CD4-positive, alpha-beta memory T cell (primary cell): Measurements from ENCODE around the gene VN1R4. TPM values are rescaled to one million over a fixed set of nuclear protein-coding genes. Genes with fewer than 3 reads are reported as not detected.
A peak's percentile ranks its signal among the peaks of the same experiment; 100 is the strongest.
"Not testable (repeated sequence)": the region's sequence is repeated elsewhere in the genome, so short reads cannot be mapped to it uniquely, and the experiment has no call there.

Experiments used
- CTCF ChIA-PET: fragments of 350-600 bp; sonication (Branson Sonifier 250); formaldehyde crosslinking; loops from one replicate; lab custom pipeline; 2021; ENCODE audit warnings: inconsistent platforms; ENCODE audit not compliant: partially characterized antibody; lab: Charles Lee
- POLR2A ChIA-PET: fragments of 350-600 bp; sonication (Branson Sonifier 250); formaldehyde crosslinking; loops from one replicate; lab custom pipeline; 2021; ENCODE audit not compliant: partially characterized antibody; lab: Charles Lee
- DNase-seq, 5 donors: peaks; one replicate each; pipeline versions ENCODE4 v3.0.0 to v3.0.0-alpha.2; 2020 to 2022; ENCODE audit warnings: mixed read lengths in 1 of 5
- H3K27ac ChIP-seq: one replicate; pipeline ENCODE4 v1.7.0; 2013; ENCODE audit warnings: low read depth, low read length
- H3K27me3 ChIP-seq: 2 replicates; pipeline ENCODE4 v1.7.0; 2013; ENCODE audit warnings: mild to moderate bottlenecking, low read length, moderate library complexity; ENCODE audit not compliant: insufficient read depth
- H3K36me3 ChIP-seq: 2 replicates; pipeline ENCODE4 v1.7.0; 2013; ENCODE audit warnings: mild to moderate bottlenecking, low read length, moderate library complexity; ENCODE audit not compliant: insufficient read depth
- H3K4me1 ChIP-seq: 2 replicates; pipeline ENCODE4 v1.7.0; 2013; ENCODE audit warnings: mild to moderate bottlenecking, low read length, moderate library complexity; ENCODE audit not compliant: insufficient read depth
- H3K4me3 ChIP-seq, 2 donors: one replicate each; pipeline ENCODE4 v1.7.0; 2013; ENCODE audit warnings: low read length in 2 of 2, mild to moderate bottlenecking in 1 of 2
- H3K9me3 ChIP-seq, 2 donors: one replicate each; pipeline ENCODE4 v1.7.0; 2013; ENCODE audit warnings: low read length in 2 of 2, control low read depth in 1 of 2; ENCODE audit not compliant: control insufficient read depth in 1 of 2
- H3K27ac Mint-ChIP-seq, 7 donors: one replicate each; pipeline ENCODE4 v1.8.0; 2020 to 2021; ENCODE audit warnings: mixed read lengths in 7 of 7, mild to moderate bottlenecking in 6 of 7, inconsistent platforms in 3 of 7, moderate library complexity in 3 of 7
- H3K27me3 Mint-ChIP-seq, 2 donors: one replicate each; pipeline ENCODE4 v1.8.0; 2020 to 2021; ENCODE audit warnings: mixed read lengths in 2 of 2
- H3K36me3 Mint-ChIP-seq, 2 donors: one replicate each; pipeline ENCODE4 v1.8.0; 2020 to 2021; ENCODE audit warnings: mixed read lengths in 2 of 2, inconsistent platforms in 1 of 2, mild to moderate bottlenecking in 1 of 2
- H3K4me1 Mint-ChIP-seq, 4 donors: one replicate each; pipeline ENCODE4 v1.8.0; 2020 to 2021; ENCODE audit warnings: mixed read lengths in 4 of 4, mild to moderate bottlenecking in 1 of 4
- H3K4me3 Mint-ChIP-seq, 8 donors: one replicate each; pipeline ENCODE4 v1.8.0; 2020 to 2021; ENCODE audit warnings: mixed read lengths in 8 of 8, mild to moderate bottlenecking in 7 of 8, moderate library complexity in 6 of 8, inconsistent platforms in 3 of 8
- H3K9me3 Mint-ChIP-seq, 8 donors: one replicate each; pipeline ENCODE4 v1.8.0; 2020 to 2021; ENCODE audit warnings: mixed read lengths in 8 of 8, mild to moderate bottlenecking in 5 of 8, inconsistent platforms in 3 of 8, moderate library complexity in 1 of 8
- intact Hi-C: fragments of 100-400 bp; cut with micrococcal nuclease; formaldehyde crosslinking; loops from one replicate; pipeline ENCODE4 v1.15.1; 2023
- polyA plus RNA-seq, 2 donors: library from polyadenylated mRNA; unstranded; fragments of 300-500 nt; fragmentation: Illumina TruSeq; gene quantifications; one replicate each; pipeline ENCODE4 v1.2.3, GENCODE V29; 2021
- total RNA-seq, 2 experiments: library from RNA; stranded (reverse); gene quantifications; one replicate each; pipeline ENCODE4 v1.2.3, GENCODE V29; 2021

The VN1R4 gene
- total and polyA plus RNA-seq, 4 experiments from 2014 or later = not detected

GRCh38 chr19:53290758-53291549, 23.4 kb upstream of the VN1R4 start:
- ChIA-PET POLR2A (no interaction called here), CTCF (no interaction called here)
- peaks cover 2 to 77% (median 59%) of the 10 kb centered on the region in 8 donors for H3K9me3 Mint-ChIP-seq

GRCh38 chr19:53285087-53285486, 17.6 kb upstream of the VN1R4 start:
- intact Hi-C loops = no loop called here
- POLR2A ChIA-PET = no interaction called here
- no peak for DNase-seq
- peaks cover 0 to 58% (median 34%) of the 10 kb centered on the region in 8 donors for H3K9me3 Mint-ChIP-seq
- no peaks in the 10 kb centered on the region for H3K4me1 ChIP-seq
- no peak overlapping the region for H3K4me3 Mint-ChIP-seq
- H3K9me3 ChIP-seq = no peaks in the 10 kb centered on the region
- no peaks in the 10 kb centered on the region for H3K4me1 Mint-ChIP-seq
- H3K27me3 Mint-ChIP-seq = peaks cover 0 to 2% of the 10 kb centered on the region in 2 donors
- no peak overlapping the region for H3K4me3 ChIP-seq
- no peak overlapping the region for H3K27ac ChIP-seq
- CTCF ChIA-PET = no interaction called here
- H3K36me3 ChIP-seq = no peaks in the 10 kb centered on the region
- H3K27me3 ChIP-seq = no peaks in the 10 kb centered on the region
- no peaks in the 10 kb centered on the region for H3K36me3 Mint-ChIP-seq
- H3K27ac Mint-ChIP-seq = no peak overlapping the region

More at GRCh38 chr19:53290758-53291549, 23.4 kb upstream of the VN1R4 start:
- DNase-seq = no peak
- Mint-ChIP-seq H3K4me3 (no peak overlapping the region), H3K27me3 (no peaks in the 10 kb centered on the region), H3K27ac (no peak overlapping the region), H3K36me3 (peaks cover 2 to 4% of the 10 kb centered on the region in 2 donors), H3K4me1 (no peaks in the 10 kb centered on the region)
- intact Hi-C loops = no loop called here
- Histone ChIP-seq H3K4me3 (no peak overlapping the region), H3K27me3 (no peaks in the 10 kb centered on the region), H3K27ac (no peak overlapping the region), H3K9me3 (peaks cover 4 to 17% of the 10 kb centered on the region in 2 donors), H3K4me1 (no peaks in the 10 kb centered on the region), H3K36me3 (no peaks in the 10 kb centered on the region)

- H3K4me3 Mint-ChIP-seq, H3K36me3 Mint-ChIP-seq, intact Hi-C loops, POLR2A ChIA-PET, H3K4me1 Mint-ChIP-seq, H3K4me1 ChIP-seq, H3K27ac Mint-ChIP-seq, H3K9me3 ChIP-seq, H3K36me3 ChIP-seq, H3K4me3 ChIP-seq, H3K27ac ChIP-seq, CTCF ChIA-PET, H3K27me3 ChIP-seq, H3K27me3 Mint-ChIP-seq: not testable (repeated sequence)
- peak in 2 of 5 donors; percentile 0 to 3 for DNase-seq
- peaks cover 0 to 47% (median 24%) of the 10 kb centered on the region in 8 donors for H3K9me3 Mint-ChIP-seq
These were observed 14.4 kb upstream of the VN1R4 start for GRCh38 chr19:53281947-53282346.

GRCh38 chr19:53275480-53275879, 8.0 kb upstream of the VN1R4 start:
- Mint-ChIP-seq H3K4me3 (no peak overlapping the region), H3K9me3 (peaks cover 10 to 55% (median 31%) of the 10 kb centered on the region in 8 donors), H3K27me3 (peaks cover 0 to 9% of the 10 kb centered on the region in 2 donors), H3K4me1 (no peaks in the 10 kb centered on the region), H3K27ac (no peak overlapping the region), H3K36me3 (peaks cover 0 to 3% of the 10 kb centered on the region in 2 donors)
- no peaks in the 10 kb centered on the region for H3K36me3 ChIP-seq
- no peak overlapping the region for H3K27ac ChIP-seq
- no peaks in the 10 kb centered on the region for H3K9me3 ChIP-seq
- no peaks in the 10 kb centered on the region for H3K4me1 ChIP-seq
- CTCF ChIA-PET = no interaction called here
- POLR2A ChIA-PET = no interaction called here
- DNase-seq = no peak
- no peak overlapping the region for H3K4me3 ChIP-seq
- intact Hi-C loops = no loop called here
- no peaks in the 10 kb centered on the region for H3K27me3 ChIP-seq

GRCh38 chr19:53272044-53272443, 4.5 kb upstream of the VN1R4 start:
- no peaks in the 10 kb centered on the region for H3K9me3 ChIP-seq
- Mint-ChIP-seq H3K4me3 (no peak overlapping the region), H3K27me3 (peaks cover 0 to 8% of the 10 kb centered on the region in 2 donors), H3K4me1 (no peaks in the 10 kb centered on the region), H3K9me3 (peaks cover 10 to 50% (median 33%) of the 10 kb centered on the region in 8 donors), H3K27ac (no peak overlapping the region), H3K36me3 (peaks cover 0 to 3% of the 10 kb centered on the region in 2 donors)
- no peak overlapping the region for H3K4me3 ChIP-seq
- H3K36me3 ChIP-seq = no peaks in the 10 kb centered on the region
- intact Hi-C loops = no loop called here
- H3K27ac ChIP-seq = no peak overlapping the region
- DNase-seq = no peak
- ChIA-PET CTCF (no interaction called here), POLR2A (no interaction called here)
- H3K27me3 ChIP-seq = no peaks in the 10 kb centered on the region
- no peaks in the 10 kb centered on the region for H3K4me1 ChIP-seq

- Mint-ChIP-seq H3K9me3 (peaks cover 13 to 56% (median 35%) of the 10 kb centered on the region in 8 donors), H3K27me3 (peaks cover 2 to 10% of the 10 kb centered on the region in 2 donors)
- POLR2A ChIA-PET, H3K36me3 Mint-ChIP-seq, H3K4me1 Mint-ChIP-seq, H3K27ac Mint-ChIP-seq, H3K4me3 ChIP-seq, intact Hi-C loops, H3K36me3 ChIP-seq, H3K4me3 Mint-ChIP-seq, H3K27me3 ChIP-seq, DNase-seq, H3K9me3 ChIP-seq, H3K4me1 ChIP-seq, CTCF ChIA-PET, H3K27ac ChIP-seq: not testable (repeated sequence)
These were observed 2.3 kb upstream of the VN1R4 start for GRCh38 chr19:53269861-53270260.

- H3K36me3 Mint-ChIP-seq = peaks cover 15 to 26% of the 10 kb centered on the region in 2 donors
- H3K4me3 Mint-ChIP-seq, H3K9me3 ChIP-seq, CTCF ChIA-PET, POLR2A ChIA-PET, H3K27ac ChIP-seq, H3K4me3 ChIP-seq, H3K27me3 ChIP-seq, intact Hi-C loops, H3K36me3 ChIP-seq, DNase-seq, H3K4me1 ChIP-seq: not testable (repeated sequence)
- H3K9me3 Mint-ChIP-seq = peaks cover 8 to 80% (median 54%) of the 10 kb centered on the region in 8 donors
- peak within 1 kb of the TSS in 1 of 7 donors; percentile 64 for H3K27ac Mint-ChIP-seq
- H3K4me1 Mint-ChIP-seq = peaks cover 4 to 15% (median 10%) of the 10 kb centered on the region in 4 donors
- H3K27me3 Mint-ChIP-seq = peaks cover 7 to 12% of the 10 kb centered on the region in 2 donors
These were observed 9.7 kb downstream of the VN1R4 start, which contains the start of gene VN1R2 for GRCh38 chr19:53257715-53258342. VN1R2 (plus strand) TSS chr19:53258292; CDS start chr19:53258376, 84 bp downstream.
